Esophagus muscularis mucosa (tissue), 4 donors: ENCODE data around the gene IDI1. TPM values are rescaled to one million over a fixed set of nuclear protein-coding genes. Genes with fewer than 3 reads are reported as not detected.

Experiments
- DNase-seq: peaks from one replicate; pipeline ENCODE4 v3.0.0-alpha.2; 2017; ENCODE audit errors: extremely low spot score
- H3K27ac ChIP-seq, 4 donors: fragments of 200-600 bp; sonication (generic); replicated peaks in 1 of 4; 1 replicate in 3 of 4; 2 replicates in 1 of 4; pipeline ENCODE4 v1.5.1; 2016 to 2019; ENCODE audit warnings: mild to moderate bottlenecking in 1 of 4
- H3K27me3 ChIP-seq, 4 donors: fragments of 200-600 bp; sonication (generic); one replicate each; pipeline versions ENCODE4 v1.5.1 to v1.6.0; 2016 to 2019
- H3K36me3 ChIP-seq, 4 donors: fragments of 200-600 bp; sonication (generic); one replicate each; pipeline ENCODE4 v1.5.1; 2016 to 2019
- H3K4me1 ChIP-seq, 4 donors: fragments of 200-600 bp; sonication (generic); one replicate each; pipeline ENCODE4 v1.5.1; 2016 to 2019
- H3K4me3 ChIP-seq, 4 donors: fragments of 200-600 bp; sonication (generic); 1 replicate in 2 of 4; 2 replicates in 2 of 4; pipeline ENCODE4 v1.5.1; 2016 to 2019; ENCODE audit warnings: mild to moderate bottlenecking in 4 of 4, moderate library complexity in 1 of 4
- H3K9me3 ChIP-seq, 4 donors: fragments of 200-600 bp; sonication (generic); 1 replicate in 3 of 4; 2 replicates in 1 of 4; pipeline ENCODE4 v1.5.1; 2016 to 2019
- EP300 ChIP-seq: sonication (generic); formaldehyde crosslinking; IDR thresholded peaks from one replicate; pipeline ENCODE4 v1.6.1; 2017; ENCODE audit warnings: antibody characterized with exemption
- POLR2A ChIP-seq: fragments of 450-650 bp; IDR thresholded peaks from one replicate; pipeline ENCODE4 v1.6.1; 2017; ENCODE audit warnings: antibody characterized with exemption, moderate library complexity, mild to moderate bottlenecking, low read depth
- POLR2AphosphoS5 ChIP-seq, 2 donors: sonication (generic); formaldehyde crosslinking; IDR thresholded peaks; one replicate each; pipeline ENCODE4 v1.6.1; 2017; ENCODE audit warnings: antibody characterized with exemption in 2 of 2
- WGBS: methylation state at CpG from one replicate; pipeline ENCODE4 v1.1.5; 2018; 5-methylcytosine and 5-hydroxymethylcytosine counted together
- intact Hi-C: fragments of 100-400 bp; cut with DNase I; formaldehyde crosslinking; loops from one replicate; pipeline ENCODE4 v1.15.1; 2023
- total RNA-seq, 4 donors: library from RNA; depleted of rRNA; stranded (reverse); fragments of >200 nt; gene quantifications; one replicate each; pipeline versions ENCODE4 v1.1.0 to v1.2.1, GENCODE V29; 2016
- TF ChIP-seq, protein P1 (sequence below), 3 experiments: fragments of 200-600 bp in 2 of 3; fragments of 450-650 bp in 1 of 3; sonication (generic) in 2 of 3; IDR thresholded peaks; one replicate each; pipeline ENCODE4 v1.5.1; 2017 to 2019; ENCODE audit warnings: antibody characterized with exemption in 3 of 3, mild to moderate bottlenecking in 2 of 3, moderate library complexity in 1 of 3

IDI1 gene
- total RNA-seq, 4 donors from 2014 or later, result 16.8 to 33.3 (median 23.4) TPM

DNA sequence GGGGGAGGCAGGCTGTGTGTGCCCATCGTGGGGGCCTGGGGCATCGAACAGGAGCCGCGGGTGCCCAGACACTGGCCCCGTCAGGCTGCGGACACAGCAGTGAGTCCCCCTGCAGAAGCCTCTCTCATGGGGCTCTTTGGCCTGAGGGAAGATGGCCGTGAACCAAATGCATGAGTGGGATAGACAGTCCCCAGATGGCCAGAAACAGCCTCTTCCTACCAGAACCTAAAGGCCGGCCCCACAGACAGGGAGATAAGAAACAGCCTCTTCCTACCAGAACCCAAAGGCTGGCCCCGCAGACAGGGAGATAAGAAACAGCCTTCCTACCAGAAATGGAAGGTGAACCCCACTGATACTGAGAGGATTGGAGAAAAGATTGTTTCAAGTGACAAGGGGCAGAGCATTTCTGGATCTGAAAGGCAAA lies 39.8 kb downstream of the IDI1 start:
- Histone ChIP-seq H3K27ac (no peak overlapping the region), H3K27me3 (no peaks in the 10 kb centered on the region), H3K36me3 (peaks cover 83 to 100% (median 100%) of the 10 kb centered on the region in 4 donors), H3K4me1 (no peaks in the 10 kb centered on the region), H3K9me3 (no peaks in the 10 kb centered on the region), H3K4me3 (no peak overlapping the region)
- intact Hi-C loops, result no loop called here
- TF ChIP-seq POLR2A (no peak), POLR2AphosphoS5 (IDR thresholded peaks at IDR 0.05) (no peak), EP300 (no peak)
- TF ChIP-seq, protein P1, sequence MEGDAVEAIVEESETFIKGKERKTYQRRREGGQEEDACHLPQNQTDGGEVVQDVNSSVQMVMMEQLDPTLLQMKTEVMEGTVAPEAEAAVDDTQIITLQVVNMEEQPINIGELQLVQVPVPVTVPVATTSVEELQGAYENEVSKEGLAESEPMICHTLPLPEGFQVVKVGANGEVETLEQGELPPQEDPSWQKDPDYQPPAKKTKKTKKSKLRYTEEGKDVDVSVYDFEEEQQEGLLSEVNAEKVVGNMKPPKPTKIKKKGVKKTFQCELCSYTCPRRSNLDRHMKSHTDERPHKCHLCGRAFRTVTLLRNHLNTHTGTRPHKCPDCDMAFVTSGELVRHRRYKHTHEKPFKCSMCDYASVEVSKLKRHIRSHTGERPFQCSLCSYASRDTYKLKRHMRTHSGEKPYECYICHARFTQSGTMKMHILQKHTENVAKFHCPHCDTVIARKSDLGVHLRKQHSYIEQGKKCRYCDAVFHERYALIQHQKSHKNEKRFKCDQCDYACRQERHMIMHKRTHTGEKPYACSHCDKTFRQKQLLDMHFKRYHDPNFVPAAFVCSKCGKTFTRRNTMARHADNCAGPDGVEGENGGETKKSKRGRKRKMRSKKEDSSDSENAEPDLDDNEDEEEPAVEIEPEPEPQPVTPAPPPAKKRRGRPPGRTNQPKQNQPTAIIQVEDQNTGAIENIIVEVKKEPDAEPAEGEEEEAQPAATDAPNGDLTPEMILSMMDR (IDR thresholded peaks at IDR 0.05), result no peak
- no peak for DNase-seq
- 90% methylated on average over 9 of the region's 9 CpGs for WGBS

DNA sequence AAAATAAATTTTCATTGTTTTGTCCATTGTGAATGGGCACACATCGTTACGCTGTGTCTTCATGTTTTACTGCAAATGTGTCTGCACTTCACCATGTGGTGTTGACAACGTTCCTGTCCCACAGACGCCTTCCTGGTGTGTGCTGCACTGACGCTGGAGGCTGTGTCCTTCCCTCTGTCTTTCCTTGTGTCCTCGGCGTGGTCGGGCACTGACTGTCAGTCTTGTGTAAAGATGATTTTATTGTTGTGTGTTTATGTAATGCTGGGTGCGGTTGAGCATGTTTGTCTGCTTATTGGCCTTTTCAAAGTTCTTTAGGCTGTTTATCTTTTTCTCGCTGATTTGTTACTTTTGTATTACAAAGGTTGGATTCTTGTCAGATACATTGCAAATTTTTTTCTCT lies 41.3 kb downstream of the IDI1 start:
- Histone ChIP-seq H3K36me3 (peaks cover 84 to 100% (median 100%) of the 10 kb centered on the region in 4 donors), H3K27me3 (no peaks in the 10 kb centered on the region), H3K9me3 (peaks cover 0 to 11% (median 4%) of the 10 kb centered on the region in 4 donors), H3K4me3 (no peak overlapping the region), H3K27ac (no peak overlapping the region), H3K4me1 (no peaks in the 10 kb centered on the region)
- no peak for DNase-seq
- intact Hi-C loops, result no loop called here
- TF ChIP-seq POLR2A (no peak), EP300 (no peak), POLR2AphosphoS5 (IDR thresholded peaks at IDR 0.05) (no peak)
- TF ChIP-seq, protein P1 (IDR thresholded peaks at IDR 0.05), result no peak
- 83% methylated on average over 10 of the region's 10 CpGs for WGBS

DNA sequence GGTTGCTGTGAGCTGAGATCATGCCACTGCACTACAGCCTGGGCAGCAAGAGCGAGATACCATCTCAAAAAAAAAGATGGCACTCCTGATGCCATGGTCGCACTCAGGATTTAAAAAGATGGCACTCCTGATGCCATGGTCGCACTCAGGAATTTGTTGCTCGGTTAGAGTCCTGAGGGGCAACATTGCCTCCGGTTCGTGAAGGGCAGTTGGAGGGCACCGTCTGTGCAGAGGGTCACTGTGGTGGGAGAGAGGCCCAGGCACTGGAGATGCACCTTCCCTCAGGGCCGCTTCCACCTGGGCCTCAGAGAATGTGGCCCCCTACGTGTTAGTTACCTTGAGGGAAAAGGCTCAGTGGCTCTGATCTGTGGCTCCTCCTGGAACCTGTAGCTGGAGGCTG lies 42.3 kb downstream of the IDI1 start:
- H3K4me3 ChIP-seq, result no peak overlapping the region
- no peak overlapping the region for H3K27ac ChIP-seq
- TF ChIP-seq EP300, result no peak
- no peak for TF ChIP-seq POLR2A
- TF ChIP-seq POLR2AphosphoS5 (IDR thresholded peaks at IDR 0.05), result no peak
- TF ChIP-seq, protein P1 (IDR thresholded peaks at IDR 0.05), result no peak
- H3K27me3 ChIP-seq, result no peaks in the 10 kb centered on the region
- intact Hi-C loops, result no loop called here
- 92% methylated on average over 8 of the region's 9 CpGs for WGBS
- H3K9me3 ChIP-seq, result peaks cover 0 to 15% (median 10%) of the 10 kb centered on the region in 4 donors
- DNase-seq, result no peak
- no peaks in the 10 kb centered on the region for H3K4me1 ChIP-seq
- H3K36me3 ChIP-seq, result peaks cover 82 to 100% (median 99%) of the 10 kb centered on the region in 4 donors

DNA sequence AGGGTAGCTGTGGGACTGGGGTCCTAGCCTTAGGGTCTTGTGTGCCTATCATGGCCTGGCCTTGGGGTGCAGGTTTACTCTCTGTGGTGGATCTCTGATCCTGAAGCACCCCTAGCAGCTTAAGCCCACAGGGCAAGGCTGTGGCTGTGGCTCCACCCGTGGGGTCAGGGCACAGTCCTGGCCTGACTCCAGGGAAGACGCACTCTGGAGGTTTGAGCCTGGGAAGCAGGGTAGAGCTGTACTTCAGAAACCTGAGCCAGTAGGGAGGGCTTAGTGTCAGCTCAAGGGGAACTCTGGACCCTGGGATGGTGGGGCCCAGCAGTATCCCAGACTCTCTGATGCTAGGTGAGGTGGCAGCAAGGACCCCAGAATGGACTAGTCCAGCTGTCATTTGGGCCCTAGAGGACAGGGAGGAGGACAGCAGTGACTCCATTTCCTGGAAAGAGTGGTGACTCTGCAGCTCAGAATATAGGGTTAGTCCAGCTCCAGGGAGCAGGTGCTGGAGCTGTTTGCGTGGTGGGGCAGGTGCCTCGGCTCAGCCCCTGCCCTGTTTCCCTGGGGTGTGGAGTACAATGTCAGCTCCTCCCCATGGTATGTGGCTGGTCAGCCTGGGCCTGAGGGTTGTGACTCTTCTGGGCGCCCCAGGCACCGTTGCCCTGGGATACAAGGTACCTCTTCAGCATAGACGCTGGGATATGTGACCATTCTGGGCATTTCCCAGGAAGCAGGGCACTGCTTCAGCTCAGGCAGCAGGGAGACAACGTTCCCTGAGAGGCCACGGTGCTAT lies 44.8 kb downstream of the IDI1 start:
- TF ChIP-seq POLR2AphosphoS5 (IDR thresholded peaks at IDR 0.05) (no peak), EP300 (no peak), POLR2A (no peak)
- TF ChIP-seq, protein P1 (IDR thresholded peaks at IDR 0.05), result no peak
- Histone ChIP-seq H3K9me3 (peaks cover 0 to 15% (median 10%) of the 10 kb centered on the region in 4 donors), H3K4me1 (no peaks in the 10 kb centered on the region), H3K27ac (no peak overlapping the region), H3K27me3 (no peaks in the 10 kb centered on the region), H3K4me3 (no peak overlapping the region), H3K36me3 (peaks cover 82 to 100% (median 98%) of the 10 kb centered on the region in 4 donors)
- intact Hi-C loops, result no loop called here
- no peak for DNase-seq
- whole genome bisulfite sequencing, result 94% methylated on average over 3 of the region's 9 CpGs
